T-helper 1 cell treated with Interleukin-12 subunit alpha and Interleukin-12 subunit beta and Interleukin-4 antibody, amounts not matched to agents 30 μg/mL and 1 μg/mL, for 36 hours (primary cell): ENCODE results near the gene IGSF10.

Source experiments
- H3K27ac Mint-ChIP-seq: one replicate; pipeline ENCODE4 v1.8.0; 2021; ENCODE audit warnings: mild to moderate bottlenecking, mixed read lengths
- H3K27me3 Mint-ChIP-seq: one replicate; pipeline ENCODE4 v1.8.0; 2021; ENCODE audit warnings: low read depth, mixed read lengths
- H3K36me3 Mint-ChIP-seq: one replicate; pipeline ENCODE4 v1.8.0; 2021; ENCODE audit warnings: low read depth, mixed read lengths
- H3K4me1 Mint-ChIP-seq: one replicate; pipeline ENCODE4 v1.8.0; 2021; ENCODE audit warnings: low read depth, mixed read lengths
- H3K4me3 Mint-ChIP-seq: one replicate; pipeline ENCODE4 v1.8.0; 2021; ENCODE audit warnings: mild to moderate bottlenecking, moderate library complexity, mixed read lengths
- H3K9me3 Mint-ChIP-seq: one replicate; pipeline ENCODE4 v1.8.0; 2021; ENCODE audit warnings: mixed read lengths

IGSF10 gene

GRCh38 chr3:151423091-151423490, 37.8 kb downstream of the IGSF10 start:
- Mint-ChIP-seq H3K36me3 (no peaks in the 10 kb centered on the region), H3K9me3 (no peaks in the 10 kb centered on the region), H3K27ac (no peak overlapping the region), H3K4me3 (no peak overlapping the region), H3K27me3 (no peaks in the 10 kb centered on the region), H3K4me1 (no peaks in the 10 kb centered on the region)

GRCh38 chr3:151421938-151422337, 38.9 kb downstream of the IGSF10 start:
- H3K36me3 Mint-ChIP-seq: no peaks in the 10 kb centered on the region
- no peaks in the 10 kb centered on the region for H3K27me3 Mint-ChIP-seq
- H3K27ac Mint-ChIP-seq: no peak overlapping the region
- no peak overlapping the region for H3K4me3 Mint-ChIP-seq
- no peaks in the 10 kb centered on the region for H3K9me3 Mint-ChIP-seq
- H3K4me1 Mint-ChIP-seq: no peaks in the 10 kb centered on the region

- Mint-ChIP-seq H3K27me3 (no peaks in the 10 kb centered on the region), H3K9me3 (no peaks in the 10 kb centered on the region), H3K36me3 (no peaks in the 10 kb centered on the region), H3K4me3 (no peak overlapping the region), H3K27ac (no peak overlapping the region), H3K4me1 (no peaks in the 10 kb centered on the region)
These were observed 41.1 kb downstream of the IGSF10 start for GRCh38 chr3:151419806-151420205.

GRCh38 chr3:151415289-151415688, 45.6 kb downstream of the IGSF10 start:
- Mint-ChIP-seq H3K9me3 (no peaks in the 10 kb centered on the region), H3K4me1 (no peaks in the 10 kb centered on the region), H3K36me3 (no peaks in the 10 kb centered on the region), H3K4me3 (no peak overlapping the region), H3K27me3 (no peaks in the 10 kb centered on the region), H3K27ac (no peak overlapping the region)

- no peak overlapping the region for H3K4me3 Mint-ChIP-seq
- no peak overlapping the region for H3K27ac Mint-ChIP-seq
- no peaks in the 10 kb centered on the region for H3K27me3 Mint-ChIP-seq
- no peaks in the 10 kb centered on the region for H3K36me3 Mint-ChIP-seq
- H3K9me3 Mint-ChIP-seq: no peaks in the 10 kb centered on the region
- no peaks in the 10 kb centered on the region for H3K4me1 Mint-ChIP-seq
These were observed 47.9 kb downstream of the IGSF10 start for GRCh38 chr3:151412989-151413388.
